ENCODE results near the gene PTPRJ.

DNA sequence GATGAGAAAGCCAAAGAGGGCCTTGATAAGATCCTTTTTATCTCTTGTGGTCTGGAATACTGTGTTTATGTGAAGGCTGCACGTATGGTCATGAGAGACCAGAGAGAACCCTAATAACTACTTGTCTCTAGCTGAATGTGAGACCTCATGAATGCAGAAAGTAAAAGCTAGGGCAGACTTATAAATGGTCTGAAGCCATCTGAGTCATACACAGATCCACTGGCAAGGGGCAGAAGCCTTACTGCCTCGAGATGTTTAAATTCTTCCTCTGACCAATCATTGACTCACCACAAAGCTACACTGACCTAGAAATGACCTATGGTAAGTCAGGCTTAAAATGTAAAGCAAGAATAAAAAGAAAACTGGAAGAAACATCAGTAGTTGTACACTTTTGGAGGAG is 213.5 kb downstream of the PTPRJ start:
- TF ChIP-seq, protein P1, sequence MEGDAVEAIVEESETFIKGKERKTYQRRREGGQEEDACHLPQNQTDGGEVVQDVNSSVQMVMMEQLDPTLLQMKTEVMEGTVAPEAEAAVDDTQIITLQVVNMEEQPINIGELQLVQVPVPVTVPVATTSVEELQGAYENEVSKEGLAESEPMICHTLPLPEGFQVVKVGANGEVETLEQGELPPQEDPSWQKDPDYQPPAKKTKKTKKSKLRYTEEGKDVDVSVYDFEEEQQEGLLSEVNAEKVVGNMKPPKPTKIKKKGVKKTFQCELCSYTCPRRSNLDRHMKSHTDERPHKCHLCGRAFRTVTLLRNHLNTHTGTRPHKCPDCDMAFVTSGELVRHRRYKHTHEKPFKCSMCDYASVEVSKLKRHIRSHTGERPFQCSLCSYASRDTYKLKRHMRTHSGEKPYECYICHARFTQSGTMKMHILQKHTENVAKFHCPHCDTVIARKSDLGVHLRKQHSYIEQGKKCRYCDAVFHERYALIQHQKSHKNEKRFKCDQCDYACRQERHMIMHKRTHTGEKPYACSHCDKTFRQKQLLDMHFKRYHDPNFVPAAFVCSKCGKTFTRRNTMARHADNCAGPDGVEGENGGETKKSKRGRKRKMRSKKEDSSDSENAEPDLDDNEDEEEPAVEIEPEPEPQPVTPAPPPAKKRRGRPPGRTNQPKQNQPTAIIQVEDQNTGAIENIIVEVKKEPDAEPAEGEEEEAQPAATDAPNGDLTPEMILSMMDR (IDR thresholded peaks at IDR 0.05; ENCODE audit: extremely low read depth in 1 of 2, insufficient read depth in 1 of 2, low read depth in 1 of 2, low read length in 2 of 2), result no peak
- TF ChIP-seq POLR2A (IDR thresholded peaks at IDR 0.05; ENCODE audit: low read depth, low read length), result no peak

Measured in endothelial cell of umbilical vein (primary cell).